Suppressor macrophage (primary cell): ENCODE data around the gene NKAPL.
A peak's percentile ranks its signal among the peaks of the same experiment; 100 is the strongest.

Experiments
- DNase-seq, 4 experiments: peaks; one replicate each; pipeline ENCODE4 v3.0.0-alpha.2; 2020 to 2022

The NKAPL gene

DNA sequence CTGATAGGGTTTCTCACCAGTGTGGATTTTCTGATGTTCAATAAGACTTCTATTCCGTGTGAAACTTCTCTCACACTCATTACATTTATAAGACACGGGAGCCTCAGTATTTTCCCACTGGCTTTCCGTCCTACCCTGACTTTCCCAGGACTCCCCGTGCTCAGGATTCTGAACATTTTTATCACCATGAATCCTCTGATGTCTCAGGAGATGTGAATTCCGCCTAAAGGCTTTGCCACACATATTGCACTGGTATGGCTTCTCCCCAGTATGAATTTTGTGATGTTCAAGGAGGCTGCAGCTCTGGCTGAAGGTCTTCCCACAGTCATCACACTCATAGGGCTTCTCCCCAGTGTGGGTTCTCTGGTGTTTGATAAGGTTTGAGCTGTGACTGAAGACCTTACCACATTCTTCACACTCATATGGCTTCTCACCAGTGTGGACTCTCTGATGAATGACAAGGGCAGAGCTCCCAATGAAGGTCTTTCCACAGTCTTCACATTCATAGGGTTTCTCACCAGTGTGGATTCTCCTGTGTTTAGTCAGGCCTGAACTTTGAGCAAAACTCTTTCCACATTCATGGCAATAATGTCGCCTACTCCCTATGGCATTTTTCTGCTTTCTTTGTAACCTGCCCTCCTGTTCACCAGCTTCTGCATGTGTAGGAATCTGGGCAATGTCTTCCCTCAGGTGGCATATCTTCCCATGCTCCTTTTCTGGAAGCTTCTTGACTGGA lies 13.7 kb upstream of the NKAPL start:
- no peak for DNase-seq

DNA sequence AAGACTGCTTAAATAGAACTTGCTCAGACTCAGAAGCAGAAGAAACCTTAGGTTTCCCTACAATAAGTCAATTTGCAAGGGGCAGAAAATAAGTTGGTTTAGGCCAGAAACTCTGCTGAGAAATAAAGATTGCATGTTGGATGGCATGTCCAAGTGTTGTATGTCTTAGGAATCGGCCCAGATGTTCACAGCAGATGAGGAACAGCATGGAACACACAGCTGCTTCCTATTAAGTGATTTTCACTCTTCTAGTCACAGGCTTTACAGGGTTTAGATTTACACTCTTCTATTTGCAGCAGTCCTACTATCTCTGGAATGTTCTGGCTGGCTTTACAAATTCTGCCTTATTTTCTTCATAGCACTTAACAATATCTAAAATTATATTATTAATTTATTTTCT lies 10.2 kb upstream of the NKAPL start:
- DNase-seq, result no peak

DNA sequence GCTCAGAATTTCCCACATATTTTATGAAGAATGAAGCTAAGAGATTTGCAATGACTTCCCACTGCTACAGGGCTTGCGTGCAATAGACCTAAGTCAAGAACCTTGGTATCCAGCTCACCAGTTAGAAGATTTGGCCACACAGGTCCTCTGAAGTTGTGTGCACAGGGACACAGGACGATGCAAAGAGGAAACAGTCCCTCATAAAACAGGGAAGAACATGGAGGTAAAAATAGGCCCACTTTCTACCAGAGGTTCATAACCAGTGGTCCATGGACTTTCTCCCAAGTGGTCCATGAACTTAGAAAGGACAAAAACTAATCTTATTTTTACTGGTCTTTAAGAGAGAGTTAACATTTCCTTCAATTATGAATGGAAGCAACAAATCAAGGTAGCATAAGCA lies 8.3 kb upstream of the NKAPL start:
- DNase-seq, result no peak

- peak; percentile 24 to 56 (median 34) for DNase-seq
Observed at GRCh38 chr6:28251661-28252008, 7.5 kb upstream of the NKAPL start.

GRCh38 chr6:28252009-28252975 lies 6.8 kb upstream of the NKAPL start, which contains the start of gene ZKSCAN4:
Gene ZKSCAN4 (minus strand): TSS chr6:28252269. CDS start chr6:28251980, 289 bp downstream.
- peak; percentile 92 to 95 (median 94) for DNase-seq

GRCh38 chr6:28254121-28254519 lies 5.0 kb upstream of the NKAPL start:
- DNase-seq, result peak in 3 of 4 experiments; percentile 14 to 52 (median 40)

DNA sequence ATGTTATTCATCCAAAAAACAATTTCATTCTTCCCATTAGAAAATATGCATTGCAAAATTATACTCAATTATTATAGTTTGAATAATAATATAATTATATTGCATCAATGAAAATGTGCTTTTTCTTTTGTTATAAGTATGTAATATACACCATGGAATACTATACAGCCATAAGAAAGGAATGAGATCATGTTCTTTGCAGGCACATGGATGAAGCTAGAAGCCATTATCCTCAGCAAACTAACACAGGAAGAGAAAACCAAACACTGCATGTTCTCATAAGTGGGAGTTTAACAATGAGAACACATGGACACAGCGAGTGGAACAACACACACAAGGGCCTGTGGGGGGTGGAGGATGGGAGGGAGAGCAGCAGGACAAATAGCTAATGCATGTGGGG lies 2.1 kb upstream of the NKAPL start:
- DNase-seq, result no peak

DNA sequence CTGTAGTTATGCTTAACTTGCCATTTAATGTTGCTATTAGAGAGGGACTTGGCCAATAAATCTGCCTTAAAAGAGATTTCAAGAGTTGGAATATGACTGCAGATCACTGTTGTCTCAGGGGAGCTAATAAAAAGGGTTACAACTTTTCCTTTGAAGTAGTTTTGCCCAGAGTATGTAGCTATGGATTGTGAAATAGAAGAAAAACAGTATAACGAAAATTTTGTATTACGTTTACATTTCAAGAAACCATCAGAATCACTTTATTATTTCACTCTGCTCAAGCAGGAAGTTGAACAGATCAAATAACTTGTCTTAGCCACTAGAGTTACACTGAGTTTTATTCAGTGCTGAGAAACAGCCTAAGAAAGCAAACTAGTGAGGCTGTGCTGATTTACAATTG lies 4.8 kb downstream of the NKAPL start:
- DNase-seq, result no peak

GRCh38 chr6:28264834-28265401 lies 5.8 kb downstream of the NKAPL start:
- DNase-seq, result no peak

DNA sequence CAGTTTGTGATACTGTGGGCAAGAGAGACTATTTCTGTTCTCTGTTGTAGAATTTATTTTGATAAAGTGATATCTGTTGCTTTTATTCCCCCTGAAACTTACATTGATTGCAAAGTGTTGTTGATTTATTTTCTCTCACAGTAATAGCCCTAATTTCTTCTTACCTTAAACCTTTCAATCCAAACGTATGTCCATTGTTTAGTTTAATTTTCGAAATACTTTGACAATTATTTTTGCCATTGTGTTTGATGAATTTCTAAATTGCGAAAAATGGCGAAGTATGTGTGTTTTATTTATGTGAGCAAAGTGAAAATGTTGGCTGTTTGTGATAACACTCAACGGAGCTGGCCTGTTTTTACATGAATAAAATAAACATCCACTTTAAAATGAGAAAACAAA lies 7.5 kb downstream of the NKAPL start:
- DNase-seq, result no peak

- peak; percentile 90 to 93 (median 90) for DNase-seq
Observed at GRCh38 chr6:28266962-28267694, 8.0 kb downstream of the NKAPL start, which contains the start of gene ZSCAN26. Gene ZSCAN26 (plus strand): TSS chr6:28267143. CDS start chr6:28271920, 4,777 bp downstream.

DNA sequence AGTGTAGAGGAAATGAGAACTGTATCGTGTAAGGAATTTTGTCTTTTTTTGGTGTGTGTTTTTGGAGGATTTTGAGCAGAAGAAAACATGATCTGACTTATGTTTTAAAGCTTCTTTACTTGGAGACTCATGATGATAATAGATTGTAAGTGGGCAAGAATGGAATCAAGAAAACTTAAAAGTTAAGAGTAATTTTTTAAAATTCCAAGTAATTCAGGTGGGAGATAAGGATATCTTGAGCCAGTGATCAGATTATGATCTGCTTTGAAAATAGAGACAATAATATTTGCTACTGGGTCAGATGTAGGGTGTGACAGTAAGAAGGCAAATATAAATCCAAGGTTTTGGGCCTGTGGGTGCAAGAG lies 8.6 kb downstream of the NKAPL start:
- DNase-seq, result no peak

- peak; percentile 19 to 63 (median 41) for DNase-seq
Observed at GRCh38 chr6:28269492-28269891, 10.4 kb downstream of the NKAPL start.

GRCh38 chr6:28274888-28275287 lies 15.8 kb downstream of the NKAPL start:
- DNase-seq, result no peak

- DNase-seq, result no peak
Observed at GRCh38 chr6:28277746-28278145, 18.6 kb downstream of the NKAPL start.

DNA sequence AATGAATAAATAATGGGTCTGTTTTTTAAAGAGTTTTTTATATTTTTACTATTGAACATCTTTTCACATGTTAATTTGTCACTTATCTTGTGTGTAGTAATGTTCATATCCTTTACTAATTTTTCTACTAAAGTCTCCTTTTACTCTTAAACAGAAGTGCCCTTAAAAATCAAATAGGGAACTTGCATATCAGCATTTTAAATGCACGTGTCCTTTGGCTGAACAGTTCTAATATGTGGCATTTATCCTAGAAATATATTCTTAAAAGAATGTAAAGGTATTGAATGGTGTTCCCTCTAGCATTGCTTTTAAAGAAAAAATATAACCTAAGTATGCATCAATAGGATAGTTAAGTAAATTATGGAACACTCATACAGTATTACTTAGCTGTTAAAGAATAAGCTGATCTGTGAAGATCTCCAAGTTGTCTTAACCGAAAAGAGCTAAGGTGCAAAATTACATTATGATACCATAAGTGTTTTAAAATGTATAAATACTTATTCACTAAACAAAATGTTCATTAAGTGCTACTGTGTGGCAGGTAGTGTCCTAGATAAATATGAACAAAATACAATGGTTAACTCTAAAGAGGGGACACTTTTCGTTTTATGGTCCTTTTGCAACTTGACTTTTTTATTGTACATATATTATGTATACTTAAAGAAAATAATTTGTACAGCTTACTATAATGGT lies 21.6 kb downstream of the NKAPL start:
- peak in 1 of 4 experiments; percentile 21 for DNase-seq

DNA sequence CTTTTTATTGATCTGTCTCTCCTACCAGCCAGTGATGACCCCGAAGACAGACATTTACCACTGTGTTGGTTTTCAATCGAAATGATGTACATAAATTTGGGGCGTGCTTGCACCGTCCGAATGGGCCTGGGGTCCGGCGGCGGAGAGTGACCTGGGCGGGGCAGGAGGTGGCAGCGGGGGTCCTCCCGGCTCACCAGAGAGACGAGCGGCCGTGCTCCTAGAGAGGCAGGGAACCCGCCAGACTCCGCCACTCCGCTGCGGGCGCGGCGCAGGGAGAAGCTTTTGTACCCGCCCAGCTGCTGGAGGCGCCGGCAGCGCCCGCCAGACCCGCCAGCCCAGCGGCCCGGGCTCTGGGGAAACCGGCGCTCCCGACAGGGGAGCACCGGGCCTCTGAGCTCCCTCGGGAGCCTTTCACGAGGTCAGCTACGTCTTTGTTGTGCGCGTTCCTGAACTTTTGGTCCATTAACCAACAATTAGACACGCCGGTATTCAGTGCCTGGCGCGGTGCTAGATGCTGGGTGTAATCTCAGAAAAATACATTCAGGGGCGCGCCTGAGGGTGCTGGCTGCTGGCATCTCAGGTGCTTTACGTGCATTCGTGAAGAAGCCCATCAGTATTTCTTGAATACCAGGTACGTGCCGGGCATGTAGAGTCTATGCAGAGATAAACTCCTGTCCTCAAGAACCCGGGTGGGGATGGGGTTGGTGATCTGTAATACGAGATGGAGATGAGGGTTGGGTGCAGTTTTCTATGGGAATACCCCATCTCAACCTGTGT lies 22.4 kb downstream of the NKAPL start, which contains the start of gene PGBD1:
TSS of gene PGBD1 (plus strand) at position 285 of the 777 bp plus-strand sequence. CDS start 2,242 bp downstream, outside the sequence.
- peak; percentile 65 to 84 (median 72) for DNase-seq

- DNase-seq, result no peak
Observed at GRCh38 chr6:28282926-28283325, 23.8 kb downstream of the NKAPL start.

DNA sequence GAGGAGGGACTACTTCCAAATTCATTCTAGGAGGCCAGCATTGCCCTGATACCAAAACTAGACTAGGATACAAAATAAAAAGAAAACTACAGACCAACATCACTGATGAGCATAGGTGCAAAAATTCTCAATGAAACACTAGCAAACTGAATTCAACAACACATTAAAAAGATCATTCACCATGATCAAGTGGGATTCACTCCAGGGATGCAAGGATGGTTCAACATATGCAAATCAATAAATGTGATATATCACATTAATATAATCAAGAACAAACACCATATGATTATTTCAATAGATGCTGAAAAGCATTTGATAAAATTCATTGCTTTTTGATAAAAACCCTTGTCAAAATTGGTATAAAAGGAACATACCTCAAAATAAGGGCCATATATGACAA lies 32.5 kb downstream of the NKAPL start:
- DNase-seq, result no peak

GRCh38 chr6:28295326-28295725 lies 36.2 kb downstream of the NKAPL start:
- no peak for DNase-seq

- DNase-seq, result no peak
Observed at GRCh38 chr6:28296520-28297060, 37.5 kb downstream of the NKAPL start.
